HG03196 (cell line): ENCODE results near the gene CD160.
"Not testable (repeated sequence)": the region's sequence is repeated elsewhere in the genome, so short reads cannot be mapped to it uniquely, and the experiment has no call there.

Experiments used
- ATAC-seq: cut with Tn5 transposase; IDR thresholded peaks from one replicate; pipeline ENCODE4 v1.9.1; 2021; ENCODE audit not compliant: unreplicated experiment

CD160 gene

DNA sequence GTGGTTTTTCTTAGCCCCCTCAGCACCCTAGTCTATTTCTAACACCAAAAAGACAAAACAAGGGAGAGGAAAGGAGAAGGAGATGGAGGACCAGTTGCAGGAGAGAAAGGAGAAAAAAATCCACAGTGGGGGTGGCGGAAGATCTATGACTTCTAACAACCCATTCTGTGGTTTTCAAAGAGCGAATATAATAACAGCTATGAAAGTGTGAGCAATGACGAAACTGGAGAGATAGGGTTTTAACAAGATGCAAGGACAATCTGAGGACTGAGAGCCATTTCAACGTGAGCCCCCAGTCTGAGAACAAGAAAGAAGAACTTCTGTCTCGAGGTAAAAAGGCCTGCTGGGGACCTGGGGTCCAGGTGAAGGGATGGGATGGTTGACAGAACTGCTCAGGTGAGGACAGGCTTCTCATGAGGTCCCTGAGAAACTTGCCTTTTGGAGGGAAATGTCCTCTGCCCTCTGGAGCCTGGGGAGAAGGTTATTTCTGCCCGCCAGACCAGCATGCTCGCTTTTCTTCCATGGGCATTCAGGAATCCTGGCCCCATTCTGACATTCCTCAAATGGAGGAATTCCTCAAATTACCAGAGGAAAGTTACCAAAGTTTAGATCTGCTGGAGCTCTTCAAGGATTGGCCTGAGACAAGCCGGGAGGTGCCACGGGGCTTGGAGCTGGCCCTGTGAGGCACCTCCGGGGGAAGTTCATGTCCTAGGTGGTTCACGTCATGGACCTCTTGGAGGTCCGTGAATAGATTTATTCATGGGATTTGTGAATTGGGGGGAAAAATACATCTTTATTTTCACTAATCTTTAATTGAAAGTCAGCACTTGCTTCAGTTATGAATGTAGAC, at the start of gene CD160:
Gene CD160 (plus strand): TSS at position 270 of the 850 bp plus-strand sequence. CDS start 8,829 bp downstream, outside the sequence.
- ATAC-seq = no peak

- not testable (repeated sequence) for ATAC-seq
Measured at GRCh38 chr1:145670995-145671745, 48.1 kb upstream of the CD160 start.

DNA sequence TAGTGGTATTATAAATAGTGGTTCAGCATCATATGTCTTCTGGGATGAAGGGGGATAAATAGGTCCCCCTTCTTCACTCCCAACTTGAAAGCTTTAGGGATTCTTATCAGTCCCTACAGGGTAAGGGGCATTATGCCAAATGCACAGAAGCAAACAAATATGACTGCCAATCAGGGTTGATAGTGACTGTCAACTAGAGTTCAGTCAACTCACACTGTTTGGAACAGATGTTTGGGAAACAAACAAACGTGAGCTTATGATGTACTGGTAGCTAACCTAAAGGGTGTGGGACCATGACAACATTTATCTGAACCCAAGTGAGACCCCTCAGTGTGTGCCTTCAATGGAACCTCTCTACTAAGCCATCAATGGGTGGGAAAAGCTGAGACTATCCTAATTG, 46.1 kb upstream of the CD160 start:
- not testable (repeated sequence) for ATAC-seq

DNA sequence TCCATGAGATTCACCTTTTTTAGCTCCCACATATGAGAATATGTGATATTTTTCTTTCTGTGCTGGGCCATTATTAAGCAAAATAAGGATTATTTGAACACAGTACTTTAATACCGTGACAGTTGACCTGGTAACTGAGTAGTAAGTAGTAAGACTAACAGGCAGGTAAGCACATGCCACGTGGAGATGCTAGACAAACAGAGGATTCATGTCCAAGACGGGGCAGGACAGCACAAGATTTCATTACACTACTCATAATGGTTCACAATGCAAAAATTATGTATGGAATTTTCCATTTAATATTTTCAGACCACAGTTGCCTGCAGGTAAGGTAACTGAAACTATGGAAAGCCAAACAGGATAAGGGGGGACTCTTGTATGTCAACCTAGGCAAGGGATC, 34.4 kb upstream of the CD160 start:
- ATAC-seq = not testable (repeated sequence)

- not testable (repeated sequence) for ATAC-seq
Measured at GRCh38 chr1:145686078-145686477, 33.2 kb upstream of the CD160 start.

GRCh38 chr1:145688328-145688727, 31.0 kb upstream of the CD160 start:
- no peak for ATAC-seq

DNA sequence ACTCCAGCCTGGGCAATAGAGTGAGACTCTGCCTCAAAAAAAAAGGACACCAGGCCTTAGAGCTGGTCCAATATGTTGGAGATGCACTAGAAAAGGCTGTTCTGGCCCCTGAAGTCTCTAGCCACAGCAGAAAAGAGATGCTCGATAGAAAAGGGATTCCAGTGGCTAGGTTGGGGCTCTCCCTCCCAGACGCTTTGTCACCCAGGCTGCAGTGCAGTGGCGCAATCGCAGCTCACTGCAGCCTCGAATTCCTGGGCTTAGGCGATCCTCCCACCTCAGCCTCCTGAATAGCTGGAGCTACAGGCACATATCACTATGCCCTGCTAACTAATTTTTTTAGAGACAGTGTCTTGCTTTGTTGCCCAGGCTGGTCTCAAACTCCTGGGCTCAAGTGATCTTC, 30.4 kb upstream of the CD160 start:
- ATAC-seq = no peak

DNA sequence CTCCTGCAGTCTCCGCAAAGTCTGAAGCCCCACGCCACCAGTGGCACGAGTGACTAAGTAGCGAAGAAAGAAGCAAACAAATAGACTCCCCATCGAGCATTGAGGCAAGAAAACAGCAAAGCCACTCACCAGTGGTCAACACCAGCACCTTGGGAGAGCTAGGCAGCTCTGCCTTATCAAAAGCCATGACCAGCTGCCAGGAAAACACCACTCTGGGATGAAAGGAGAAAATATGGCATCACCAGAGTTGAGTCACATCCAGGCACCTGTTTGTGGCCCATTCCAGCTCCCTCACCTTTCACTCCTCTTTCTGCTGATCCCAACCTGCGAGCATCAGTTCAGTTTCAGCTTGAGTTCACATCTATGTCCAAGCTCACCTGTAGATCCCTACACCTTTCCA, 29.4 kb upstream of the CD160 start:
- no peak for ATAC-seq

GRCh38 chr1:145690587-145691558, 28.4 kb upstream of the CD160 start:
- ATAC-seq = peak; percentile 76

- no peak for ATAC-seq
Measured at GRCh38 chr1:145692785-145693443, 26.4 kb upstream of the CD160 start.

DNA sequence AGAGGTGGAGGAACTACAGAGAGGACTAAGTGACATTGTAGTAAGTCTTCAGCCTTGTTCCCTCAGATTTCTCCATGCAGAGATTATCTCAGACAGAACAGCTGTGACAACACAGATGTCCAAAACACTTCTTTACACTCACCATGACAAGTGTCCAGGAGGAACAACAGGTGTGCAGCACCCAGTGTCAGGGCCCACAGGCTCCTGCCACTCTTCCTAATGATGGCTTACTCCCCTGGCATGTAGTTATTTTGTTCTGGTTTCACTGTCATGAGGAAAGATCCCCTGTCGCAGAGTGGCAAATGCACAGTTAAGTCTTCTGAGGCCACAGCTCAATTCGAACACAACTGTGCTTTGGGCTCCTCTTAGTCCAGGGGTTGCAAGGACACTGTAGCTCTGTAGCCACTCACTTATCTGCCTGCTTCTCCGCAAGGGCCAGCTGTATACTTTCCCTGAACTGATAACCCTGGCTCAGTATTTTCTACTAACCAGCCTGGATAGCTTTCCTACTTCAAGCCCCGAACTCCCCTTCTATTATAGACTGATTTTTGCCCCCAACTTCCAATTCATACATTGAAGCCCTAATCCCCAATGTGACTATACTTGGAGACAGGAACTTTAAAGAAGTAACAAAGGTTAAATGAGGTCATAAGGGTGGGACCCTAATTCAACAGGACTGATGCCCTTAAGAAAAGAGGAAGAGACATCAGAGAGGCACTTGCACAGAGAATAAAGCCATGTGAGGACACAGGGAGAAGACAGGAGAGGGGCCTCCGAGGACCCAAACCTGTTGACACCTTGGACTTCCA, 23.3 kb upstream of the CD160 start:
- ATAC-seq = no peak

- ATAC-seq = no peak
Measured at GRCh38 chr1:145696630-145696960, 22.7 kb upstream of the CD160 start.

- no peak for ATAC-seq
Measured at GRCh38 chr1:145701306-145701862, 17.9 kb upstream of the CD160 start.

GRCh38 chr1:145702052-145702451, 17.2 kb upstream of the CD160 start:
- no peak for ATAC-seq

DNA sequence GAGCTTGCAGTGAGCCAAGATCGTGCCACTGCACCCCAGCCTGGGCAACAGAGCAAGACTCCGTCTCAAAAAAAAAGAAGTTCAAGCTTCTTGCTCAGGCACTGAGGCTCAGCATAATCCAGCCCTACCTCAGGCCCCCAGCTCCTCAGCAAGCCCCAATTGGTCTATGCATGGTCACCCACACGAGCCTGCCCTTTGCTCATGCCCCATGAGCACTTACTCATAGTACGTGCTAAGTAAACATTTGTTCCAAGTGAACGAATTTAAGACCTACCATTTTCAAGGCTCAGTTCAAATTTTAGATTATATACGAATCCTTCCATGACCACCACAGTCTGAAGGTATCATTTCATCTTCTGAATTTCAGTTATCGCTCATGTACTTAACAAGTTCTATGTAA, 16.5 kb upstream of the CD160 start:
- ATAC-seq = no peak

DNA sequence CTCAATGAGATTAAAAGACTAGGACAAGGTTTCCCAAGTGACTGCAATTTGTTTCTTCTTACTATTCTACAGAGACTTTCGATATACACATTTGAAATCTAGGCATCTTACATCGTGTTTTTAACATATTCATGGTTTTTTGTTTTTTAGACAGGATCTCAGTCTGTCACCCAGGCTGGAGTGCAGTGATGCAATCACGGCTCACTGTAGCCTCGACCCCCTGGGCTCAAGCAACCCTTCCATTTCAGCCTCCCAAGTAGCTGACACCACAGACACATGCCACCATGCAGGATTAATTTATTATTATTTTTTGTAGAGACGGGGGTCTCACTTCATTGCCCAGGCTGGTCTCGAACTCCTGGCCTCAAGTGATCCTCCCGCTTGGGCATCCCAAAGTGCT, 13.7 kb upstream of the CD160 start:
- no peak for ATAC-seq

GRCh38 chr1:145706086-145706664, 13.1 kb upstream of the CD160 start:
- ATAC-seq = no peak

GRCh38 chr1:145707183-145707867, 12.0 kb upstream of the CD160 start, which contains the start of gene PDZK1:
TSS of gene PDZK1 (minus strand) at chr1:145707368. CDS start at chr1:145688021, 19,347 bp downstream.
- no peak for ATAC-seq
